SK-N-MC (cell line): ENCODE data around the gene NHSL2.

Source experiments
- EZH2 ChIP-seq: fragments of 200-600 bp; sonication (generic); IDR thresholded peaks from one replicate; pipeline ENCODE4 v1.6.1; 2017; ENCODE audit warnings: antibody characterized with exemption
- FOXP2 ChIP-seq: optimal IDR thresholded peaks from 2 replicates; pipeline ENCODE3; 2011; ENCODE audit warnings: mild to moderate bottlenecking, moderate library complexity; ENCODE audit not compliant: insufficient read depth; ENCODE audit errors: extremely low read length, control extremely low read depth
- POLR2AphosphoS5 ChIP-seq: IDR thresholded peaks from 2 replicates; pipeline ENCODE4 v1.6.1; 2012; ENCODE audit warnings: mild to moderate bottlenecking, low read depth, low read length, borderline replicate concordance

- TF ChIP-seq POLR2AphosphoS5 (no peak), EZH2 (no peak), FOXP2 (no peak)
These were observed 116.6 kb downstream of the NHSL2 start for GRCh38 chrX:72027024-72027913.
